OCI-LY7 (cell line): ENCODE results near the gene INHA. TPM values are rescaled to one million over a fixed set of nuclear protein-coding genes. Genes with fewer than 3 reads are reported as not detected.

Experiments
- BruUV-seq: library from RNA; stranded (reverse); fragments of 400-500 nt; replicated peaks from 2 replicates; lab custom pipeline; 2021; lab: Mats Ljungman, UMichigan
- CTCF ChIA-PET: fragments of 300-600 bp; sonication (Branson Sonifier 250); formaldehyde crosslinking; loops from one replicate; lab custom pipeline; 2022; ENCODE audit warnings: antibody characterized with exemption; ENCODE audit not compliant: unreplicated experiment; lab: Charles Lee
- POLR2A ChIA-PET: fragments of 300-600 bp; sonication (Branson Sonifier 250); formaldehyde crosslinking; loops from one replicate; lab custom pipeline; 2022; ENCODE audit warnings: antibody characterized with exemption; lab: Charles Lee
- DNase-seq: peaks from one replicate; pipeline ENCODE4 v3.0.0-alpha.2; 2015; ENCODE audit warnings: low spot score
- H2AFZ ChIP-seq: fragments of 200-600 bp; sonication (generic), shearing (Covaris generic); 2 replicates; pipeline ENCODE4 v1.6.1; 2014; ENCODE audit warnings: mild to moderate bottlenecking, antibody characterized with exemption, low read length, moderate library complexity
- H3K27ac ChIP-seq: fragments of 200-600 bp; sonication (generic); 2 replicates; pipeline ENCODE4 v1.5.1; 2014; ENCODE audit warnings: mixed run types, low read depth, mild to moderate bottlenecking, moderate library complexity, low read length, inconsistent platforms; ENCODE audit not compliant: poor library complexity, severe bottlenecking
- H3K36me3 ChIP-seq: fragments of 200-600 bp; sonication (generic); 2 replicates; pipeline ENCODE4 v1.6.1; 2014; ENCODE audit warnings: mild to moderate bottlenecking, antibody characterized with exemption, low read length, moderate library complexity, mixed read lengths; ENCODE audit not compliant: insufficient read depth
- H3K4me1 ChIP-seq: fragments of 200-600 bp; sonication (generic); 2 replicates; pipeline ENCODE4 v1.5.1; 2014; ENCODE audit warnings: mild to moderate bottlenecking, low read length; ENCODE audit not compliant: insufficient read depth, poor library complexity, severe bottlenecking
- H3K4me2 ChIP-seq: fragments of 200-600 bp; sonication (generic); 2 replicates; pipeline ENCODE4 v1.6.1; 2014; ENCODE audit warnings: mild to moderate bottlenecking, low read length
- H3K4me3 ChIP-seq: fragments of 200-600 bp; sonication (generic); 2 replicates; pipeline ENCODE4 v1.5.1; 2014; ENCODE audit warnings: mild to moderate bottlenecking, low read depth, low read length; ENCODE audit not compliant: poor library complexity, severe bottlenecking
- H3K79me2 ChIP-seq: fragments of 200-600 bp; sonication (generic); 2 replicates; pipeline ENCODE4 v1.6.1; 2016; ENCODE audit warnings: low read depth, mild to moderate bottlenecking, low read length, moderate library complexity, mixed read lengths; ENCODE audit not compliant: insufficient read depth
- H3K9me2 ChIP-seq: fragments of 200-600 bp; sonication (generic); 2 replicates; pipeline ENCODE4 v1.6.1; 2016; ENCODE audit warnings: mild to moderate bottlenecking, low read length, mixed read lengths; ENCODE audit not compliant: insufficient read depth
- H3K9me3 ChIP-seq: fragments of 200-600 bp; sonication (generic); 2 replicates; pipeline ENCODE4 v1.6.1; 2014; ENCODE audit warnings: mild to moderate bottlenecking, mixed run types, low read length, mixed read lengths
- H4K20me1 ChIP-seq: fragments of 200-600 bp; sonication (generic); 2 replicates; pipeline ENCODE4 v1.6.1; 2014; ENCODE audit warnings: mild to moderate bottlenecking, antibody characterized with exemption, low read length, moderate library complexity, mixed read lengths; ENCODE audit not compliant: insufficient read depth
- CTCF ChIP-seq: fragments of 200-600 bp; sonication (generic); conservative IDR thresholded peaks from 2 replicates; pipeline ENCODE4 v1.5.1; 2014; ENCODE audit warnings: mild to moderate bottlenecking, antibody characterized with exemption, low read length, moderate library complexity, mixed read lengths
- EZH2phosphoT487 ChIP-seq: fragments of 200-600 bp; sonication (generic); IDR thresholded peaks from 2 replicates; pipeline ENCODE4 v1.6.1; 2018; ENCODE audit warnings: low read depth, borderline replicate concordance, mild to moderate bottlenecking, mixed run types, antibody characterized with exemption, low read length, moderate library complexity, mixed read lengths
- intact Hi-C: fragments of 100-400 bp; cut with micrococcal nuclease; formaldehyde crosslinking; loops from one replicate; pipeline ENCODE4 v1.10.0; 2022; ENCODE audit not compliant: unreplicated experiment
- total RNA-seq, 2 experiments: library from RNA; depleted of rRNA in 1 of 2; stranded (reverse); fragments of >200 nt in 1 of 2; shearing (Covaris generic) in 1 of 2; gene quantifications; 2 replicates each; pipeline ENCODE4 v1.2.3, GENCODE V29; 2014 to 2022

Gene INHA
- total RNA-seq, 2 experiments from 2014 or later: not detected

- intact Hi-C loops: no loop called here
- no peaks in the 10 kb centered on the region for H3K36me3 ChIP-seq
- peak overlapping the region; percentile 46 for H3K27ac ChIP-seq
- no peaks in the 10 kb centered on the region for H3K9me3 ChIP-seq
- no peaks in the 10 kb centered on the region for H3K9me2 ChIP-seq
- DNase-seq: peak; percentile 76
- peak overlapping the region; percentile 92 for H2AFZ ChIP-seq
- peaks cover 7% of the 10 kb centered on the region for H3K4me1 ChIP-seq
- H4K20me1 ChIP-seq: no peaks in the 10 kb centered on the region
- no peaks in the 10 kb centered on the region for H3K79me2 ChIP-seq
- H3K4me3 ChIP-seq: peak overlapping the region; percentile 69
- peak overlapping the region; percentile 94 for H3K4me2 ChIP-seq
- CTCF ChIA-PET: no interaction called here
- no TSS peak for BruUV-seq
- TF ChIP-seq CTCF (no peak), EZH2phosphoT487 (no peak)
- POLR2A ChIA-PET: interaction anchor here (0.6 kb wide), 1 partner anchor 537 kb away, joined by 3 read pairs; no protein-coding TSS in a partner anchor
These were observed 19.5 kb upstream of the INHA start for GRCh38 chr2:219552382-219553167.

- no TSS peak for BruUV-seq
- H3K4me3 ChIP-seq: no peak overlapping the region
- TF ChIP-seq EZH2phosphoT487 (no peak), CTCF (no peak)
- CTCF ChIA-PET: no interaction called here
- intact Hi-C loops: no loop called here
- no peaks in the 10 kb centered on the region for H4K20me1 ChIP-seq
- POLR2A ChIA-PET: interaction anchor here (0.6 kb wide), 1 partner anchor 537 kb away, joined by 3 read pairs; no protein-coding TSS in a partner anchor
- H3K9me3 ChIP-seq: no peaks in the 10 kb centered on the region
- no peak overlapping the region for H3K4me2 ChIP-seq
- no peaks in the 10 kb centered on the region for H3K9me2 ChIP-seq
- H2AFZ ChIP-seq: no peak overlapping the region
- no peak for DNase-seq
- no peak overlapping the region for H3K27ac ChIP-seq
- H3K79me2 ChIP-seq: no peaks in the 10 kb centered on the region
- H3K4me1 ChIP-seq: peaks cover 7% of the 10 kb centered on the region
- no peaks in the 10 kb centered on the region for H3K36me3 ChIP-seq
These were observed 19.0 kb upstream of the INHA start for GRCh38 chr2:219553168-219553417.

- no peak for DNase-seq
- ChIA-PET POLR2A (interaction anchor here (0.6 kb wide), 1 partner anchor 538 kb away, joined by 3 read pairs; no protein-coding TSS in a partner anchor), CTCF (interaction anchor here (0.6 kb wide), 1 partner anchor 54 kb away, joined by 4 read pairs; no protein-coding TSS in a partner anchor)
- TF ChIP-seq CTCF (no peak), EZH2phosphoT487 (no peak)
- H3K9me3 ChIP-seq: no peaks in the 10 kb centered on the region
- no peak overlapping the region for H3K4me3 ChIP-seq
- H3K9me2 ChIP-seq: no peaks in the 10 kb centered on the region
- no peak overlapping the region for H2AFZ ChIP-seq
- no peaks in the 10 kb centered on the region for H4K20me1 ChIP-seq
- H3K4me2 ChIP-seq: no peak overlapping the region
- H3K27ac ChIP-seq: no peak overlapping the region
- no peaks in the 10 kb centered on the region for H3K36me3 ChIP-seq
- no TSS peak for BruUV-seq
- peaks cover 7% of the 10 kb centered on the region for H3K4me1 ChIP-seq
- intact Hi-C loops: no loop called here
- no peaks in the 10 kb centered on the region for H3K79me2 ChIP-seq
These were observed 18.6 kb upstream of the INHA start for GRCh38 chr2:219553463-219553963.
